Measurements from ENCODE around the gene NR4A1.

- TF ChIP-seq CTCF (conservative IDR thresholded peaks at IDR 0.05; ENCODE audit: low read length) (no peak), EZH2phosphoT487 (IDR thresholded peaks at IDR 0.05; ENCODE audit: borderline replicate concordance) (no peak)
Measured at GRCh38 chr12:52005218-52005902, 45.9 kb upstream of the NR4A1 start.
